Heart left ventricle (tissue), 13 donors: Measurements from ENCODE around the gene ECPAS.

Experiments
- CTCF ChIP-seq, 12 donors: fragments of 200-600 bp; sonication (generic) in 4 of 12; IDR thresholded peaks; one replicate each; pipeline versions ENCODE4 v1.5.0 to v1.8.0; 2018 to 2022; ENCODE audit warnings: antibody characterized with exemption in 12 of 12, mild to moderate bottlenecking in 5 of 12
- POLR2A ChIP-seq, 2 donors: fragments of 450-650 bp; IDR thresholded peaks; one replicate each; pipeline ENCODE4 v1.6.1; 2017; ENCODE audit warnings: antibody characterized with exemption in 2 of 2, mild to moderate bottlenecking in 2 of 2, moderate library complexity in 2 of 2
- donor health status: ischemic (EF 13 %, LVEDD 7.1; RV severe dilation, severe dysfunction).
- donor health status: DM: no; HTN: yes; CAD: no.
- donor health status: DM: no; HTN: no; CAD: no.
- donor health status: ischemic (EF 25% LVEDD 6.9; RV normal size, moderate dysfunction).
- donor health status: ischemic (EF 25% LVEDD 5.7; RV mildly dilated, moderate dysfunction).
- donor health status: ischemic (EF 35%, LVEDD 5.7; RV mildly dilated, moderate dysfunction).
- donor health status: nonischemic (EF 11% LVEDD 7.7; RV severe dilation, severe dysfunction).
- donor health status: DM: yes; HTN: yes; CAD: no.
- donor health status: PGD.
- donor health status: ischemic (EF 29% LVEDD 5.4; RV normal size, mild dysfunction).
- donor health status: nonischemic (EF 23%, LVEDD 6.1; RV moderate dilation, normal function).

GRCh38 chr9:111399211-111399739 is 84.9 kb downstream of the ECPAS start:
- TF ChIP-seq POLR2A (IDR thresholded peaks at IDR 0.05) (no peak), CTCF (IDR thresholded peaks at IDR 0.05) (no peak)
